ENCODE results near the gene SP100.
A peak's percentile ranks its signal among the peaks of the same experiment; 100 is the strongest.
"Not testable (repeated sequence)": the region's sequence is repeated elsewhere in the genome, so short reads cannot be mapped to it uniquely, and the experiment has no call there.

The SP100 gene

GRCh38 chr2:230416061-230416721 lies at the start of gene SP100:
SP100 (plus strand) TSS chr2:230416201; CDS start chr2:230416297, 96 bp downstream.
- peak; percentile 51 for DNase-seq (ENCODE audit: low read depth)

- no peak for DNase-seq (ENCODE audit: low read depth)
Measured at GRCh38 chr2:230382108-230382507, 33.9 kb upstream of the SP100 start.

- no peak for DNase-seq (ENCODE audit: low read depth)
Measured at GRCh38 chr2:230383453-230383852, 32.5 kb upstream of the SP100 start.

DNA sequence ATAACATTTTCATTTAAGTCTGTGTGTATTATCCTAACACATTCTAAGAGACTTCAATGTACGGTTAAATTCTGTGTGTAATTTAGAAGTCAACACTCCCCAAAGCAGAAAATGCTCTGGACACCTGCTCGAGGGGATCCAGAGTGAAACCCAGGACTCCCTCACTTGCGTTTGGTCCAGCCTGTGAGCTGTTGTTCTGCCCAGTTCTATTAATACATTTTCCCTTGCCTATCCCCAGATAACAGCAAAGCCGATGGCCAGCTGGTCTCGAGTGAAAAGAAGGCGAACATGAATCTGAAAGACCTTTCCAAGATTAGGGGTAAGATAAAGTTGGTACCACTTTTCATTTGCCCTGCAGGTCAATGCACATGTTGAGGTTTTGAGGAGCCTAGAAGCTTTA lies 31.0 kb upstream of the SP100 start:
- no peak for DNase-seq (ENCODE audit: low read depth)

- DNase-seq (ENCODE audit: low read depth), result no peak
Measured at GRCh38 chr2:230394301-230394700, 21.7 kb upstream of the SP100 start.

DNA sequence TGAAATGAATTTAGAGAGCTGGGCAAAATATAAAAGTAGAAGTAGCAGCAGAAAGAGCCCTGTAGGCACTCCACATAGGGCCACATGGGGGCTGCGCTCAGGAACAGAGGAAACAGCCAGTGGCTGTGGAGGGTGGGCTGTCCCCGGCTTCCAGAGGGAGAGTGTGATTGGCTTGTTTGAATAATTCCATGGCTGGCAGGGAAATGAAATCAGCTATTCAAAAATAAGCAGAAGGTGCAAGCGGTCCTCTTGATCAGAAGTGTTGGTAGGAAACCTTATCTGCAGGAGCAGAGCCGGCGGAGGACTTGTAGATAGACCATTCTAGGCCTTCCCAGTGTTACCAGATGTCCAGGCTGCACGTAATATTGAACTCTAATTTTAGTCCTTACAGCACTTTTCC lies 17.3 kb upstream of the SP100 start:
- DNase-seq (ENCODE audit: low read depth), result not testable (repeated sequence)

GRCh38 chr2:230400041-230400440 lies 16.0 kb upstream of the SP100 start:
- DNase-seq (ENCODE audit: low read depth), result no peak

GRCh38 chr2:230400454-230400853 lies 15.5 kb upstream of the SP100 start:
- no peak for DNase-seq (ENCODE audit: low read depth)

DNA sequence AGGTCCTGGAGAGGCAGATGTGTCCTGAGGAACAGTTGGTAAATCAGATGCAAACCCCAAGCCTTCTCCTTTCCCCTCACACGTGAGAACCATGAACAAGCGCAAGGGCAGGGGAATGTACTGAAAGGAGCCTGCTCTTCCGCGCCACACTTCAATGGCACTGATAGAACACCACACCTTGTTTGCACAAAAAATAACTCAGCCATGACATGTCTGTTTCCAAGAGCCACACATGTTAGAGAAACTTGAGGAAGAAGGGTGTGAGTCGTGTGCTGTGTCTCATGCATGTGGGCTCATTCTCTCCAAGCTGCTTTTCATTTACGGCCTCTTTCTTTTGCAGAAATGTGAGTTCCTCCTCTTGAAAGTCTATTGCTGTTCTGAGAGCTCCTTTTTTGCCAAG lies 15.0 kb upstream of the SP100 start:
- not testable (repeated sequence) for DNase-seq (ENCODE audit: low read depth)

DNA sequence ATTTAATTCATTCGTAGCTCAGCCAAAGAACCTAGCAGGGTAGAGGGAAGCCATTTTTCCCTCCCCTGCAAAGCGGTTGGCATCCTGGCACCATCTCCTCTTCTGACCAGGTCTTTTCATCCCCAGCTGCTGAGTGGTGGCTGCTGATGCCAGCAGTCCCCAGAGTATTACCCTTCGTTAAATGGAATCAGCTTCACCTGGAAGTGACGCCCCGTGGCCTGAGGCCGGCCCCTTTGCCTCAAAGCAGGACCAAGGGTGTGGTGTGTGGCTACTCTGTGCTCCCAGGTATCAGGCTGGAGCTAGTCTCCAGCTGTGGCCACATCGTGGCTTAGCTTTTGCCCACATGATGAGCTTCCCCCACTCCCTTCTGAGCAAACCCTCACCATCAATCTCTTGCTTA lies 12.3 kb upstream of the SP100 start:
- no peak for DNase-seq (ENCODE audit: low read depth)

GRCh38 chr2:230405824-230406223 lies 10.2 kb upstream of the SP100 start:
- DNase-seq (ENCODE audit: low read depth), result no peak

DNA sequence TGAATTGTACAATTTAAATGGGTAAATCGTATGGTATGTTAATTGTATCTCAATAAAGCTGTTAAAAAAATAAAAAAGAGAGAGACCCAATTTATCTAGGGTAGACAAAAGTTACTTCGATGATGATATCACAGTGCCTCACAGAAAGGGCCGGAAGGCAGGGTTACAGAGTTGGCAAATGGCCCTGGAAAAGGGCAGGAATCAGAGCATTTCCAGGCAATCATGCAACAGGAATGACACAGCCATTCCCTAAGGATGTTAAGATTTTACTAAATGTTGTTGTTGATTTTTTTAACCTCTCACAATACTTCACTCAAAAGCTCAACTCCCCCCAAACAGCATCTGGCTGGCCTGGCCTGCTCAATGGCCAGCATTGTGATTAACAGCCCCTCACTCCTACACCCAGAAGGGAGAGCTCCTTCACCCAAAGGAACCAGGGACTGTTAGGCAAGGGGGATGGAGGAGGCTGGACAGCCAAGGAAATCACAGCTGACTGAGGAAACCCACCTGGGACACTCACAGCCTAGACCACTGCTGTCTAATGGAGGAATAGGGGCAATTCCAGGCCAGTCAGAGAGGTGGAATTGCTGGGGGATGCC lies 7.7 kb upstream of the SP100 start:
- no peak for DNase-seq (ENCODE audit: low read depth)

- not testable (repeated sequence) for DNase-seq (ENCODE audit: low read depth)
Measured at GRCh38 chr2:230409316-230409715, 6.7 kb upstream of the SP100 start.

DNA sequence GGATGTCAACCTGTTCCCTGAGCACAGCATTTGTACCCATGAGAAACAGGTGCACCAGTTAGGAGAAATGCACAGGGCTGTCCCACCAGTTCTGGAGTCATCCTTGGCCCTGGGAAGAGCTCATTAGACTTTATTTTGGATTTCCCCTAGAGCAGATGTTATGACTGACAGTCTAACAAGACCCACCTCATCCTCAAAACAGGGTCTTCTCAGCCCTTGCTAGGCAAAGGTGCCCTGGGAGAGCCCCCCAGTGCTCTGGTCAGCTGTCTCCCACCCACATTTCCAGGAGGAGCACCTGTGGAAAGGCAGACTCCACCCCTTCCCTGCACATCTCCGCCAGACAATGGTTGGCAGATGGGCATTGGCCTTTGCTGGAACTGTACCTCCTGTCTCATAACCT lies 5.7 kb upstream of the SP100 start:
- no peak for DNase-seq (ENCODE audit: low read depth)

GRCh38 chr2:230410861-230411569 lies 5.0 kb upstream of the SP100 start:
- DNase-seq (ENCODE audit: low read depth), result no peak

- no peak for DNase-seq (ENCODE audit: low read depth)
Measured at GRCh38 chr2:230411570-230412370, 4.2 kb upstream of the SP100 start.

GRCh38 chr2:230412371-230412711 lies 3.7 kb upstream of the SP100 start:
- no peak for DNase-seq (ENCODE audit: low read depth)

DNA sequence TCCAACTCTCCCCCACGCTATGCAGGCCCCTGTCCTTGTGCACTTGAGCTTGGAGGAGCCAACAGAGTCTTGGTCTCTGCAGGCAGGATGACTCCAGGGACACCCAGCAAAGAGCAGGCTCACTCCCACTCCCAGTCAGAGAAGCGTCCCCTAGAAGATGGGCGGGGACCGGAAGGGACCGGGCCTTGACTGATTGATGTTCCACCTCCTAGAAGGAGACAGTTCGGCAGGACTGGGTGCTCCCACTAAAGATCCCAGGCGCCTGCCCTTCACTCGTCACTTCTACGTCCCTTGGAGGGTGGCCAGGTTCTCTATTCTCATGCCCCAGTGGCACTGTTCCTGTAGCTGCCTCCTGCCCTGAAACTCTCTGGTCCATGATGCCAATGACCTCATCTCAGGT lies 3.2 kb upstream of the SP100 start:
- no peak for DNase-seq (ENCODE audit: low read depth)

DNA sequence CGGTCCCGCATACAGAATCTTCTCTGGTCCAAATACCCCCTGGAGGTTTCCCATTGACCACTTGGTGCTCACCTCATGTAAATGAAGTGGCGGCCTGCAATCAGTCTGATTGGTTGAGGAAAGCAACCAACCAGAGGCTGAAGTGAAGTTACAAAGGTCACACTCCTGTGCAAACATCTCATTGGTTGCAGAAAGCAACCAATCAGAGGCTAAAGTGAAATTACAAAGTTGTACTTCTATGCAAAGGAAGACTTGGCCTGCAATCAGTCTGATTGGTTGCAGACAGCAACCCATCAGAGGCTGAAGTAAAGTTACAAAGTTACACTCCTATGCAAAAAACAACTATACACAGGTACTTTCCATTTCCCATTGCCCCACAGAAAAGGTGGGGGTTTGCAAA lies 2.5 kb upstream of the SP100 start:
- no peak for DNase-seq (ENCODE audit: low read depth)

- DNase-seq (ENCODE audit: low read depth), result no peak
Measured at GRCh38 chr2:230414302-230414701, 1.7 kb upstream of the SP100 start.

GRCh38 chr2:230417436-230417835 lies 1.4 kb downstream of the SP100 start:
- no peak for DNase-seq (ENCODE audit: low read depth)

- DNase-seq (ENCODE audit: low read depth), result no peak
Measured at GRCh38 chr2:230418341-230419016, 2.5 kb downstream of the SP100 start.
